ENCODE data around the gene ZNF608.

DNA sequence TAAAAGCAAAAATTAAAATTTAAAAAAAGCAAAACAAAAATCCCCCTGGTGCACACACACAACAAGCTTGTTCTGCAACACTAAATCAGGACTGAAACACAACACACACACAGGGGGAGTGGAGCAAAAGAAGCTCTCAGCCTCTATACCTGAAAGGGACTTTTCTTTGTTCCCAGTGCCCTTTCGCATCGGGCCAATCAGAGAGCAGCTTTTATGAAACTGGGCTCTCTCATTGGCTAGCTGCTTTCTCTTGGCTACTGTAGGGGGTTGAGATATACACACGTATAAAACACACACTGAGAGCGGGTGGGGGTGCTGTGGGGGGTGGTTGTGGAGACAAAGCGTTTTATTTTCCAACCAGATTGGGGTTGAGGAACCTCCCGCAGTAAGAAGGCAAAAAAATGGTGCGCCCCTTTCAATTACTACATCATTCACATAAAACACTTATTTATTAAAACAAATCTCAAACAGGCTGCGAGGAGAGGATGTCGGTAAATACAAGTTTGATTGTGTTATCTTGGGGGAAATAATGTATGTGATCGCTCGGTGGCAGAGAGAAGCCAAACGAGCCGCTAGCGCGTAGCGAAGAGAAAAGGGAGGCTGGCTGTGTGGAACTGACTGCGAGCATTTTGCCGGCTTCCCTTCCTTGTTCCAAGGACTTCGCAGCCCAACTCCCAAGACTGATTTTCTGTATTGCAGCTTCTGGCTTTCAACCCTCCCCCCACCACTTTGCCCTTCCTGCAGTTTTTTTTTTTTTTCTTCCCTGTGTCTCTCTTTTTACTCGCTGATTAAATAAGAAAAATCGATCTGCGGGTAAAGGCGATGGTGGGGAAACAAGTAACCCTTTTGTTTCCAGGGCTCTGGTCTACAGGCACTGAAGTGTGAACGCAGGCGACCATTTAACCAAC is 2.5 kb upstream of the ZNF608 start:
- peak; percentile 18 for TF ChIP-seq POLR2A (IDR thresholded peaks at IDR 0.05; ENCODE audit: low read depth)
- TF ChIP-seq, protein P1, sequence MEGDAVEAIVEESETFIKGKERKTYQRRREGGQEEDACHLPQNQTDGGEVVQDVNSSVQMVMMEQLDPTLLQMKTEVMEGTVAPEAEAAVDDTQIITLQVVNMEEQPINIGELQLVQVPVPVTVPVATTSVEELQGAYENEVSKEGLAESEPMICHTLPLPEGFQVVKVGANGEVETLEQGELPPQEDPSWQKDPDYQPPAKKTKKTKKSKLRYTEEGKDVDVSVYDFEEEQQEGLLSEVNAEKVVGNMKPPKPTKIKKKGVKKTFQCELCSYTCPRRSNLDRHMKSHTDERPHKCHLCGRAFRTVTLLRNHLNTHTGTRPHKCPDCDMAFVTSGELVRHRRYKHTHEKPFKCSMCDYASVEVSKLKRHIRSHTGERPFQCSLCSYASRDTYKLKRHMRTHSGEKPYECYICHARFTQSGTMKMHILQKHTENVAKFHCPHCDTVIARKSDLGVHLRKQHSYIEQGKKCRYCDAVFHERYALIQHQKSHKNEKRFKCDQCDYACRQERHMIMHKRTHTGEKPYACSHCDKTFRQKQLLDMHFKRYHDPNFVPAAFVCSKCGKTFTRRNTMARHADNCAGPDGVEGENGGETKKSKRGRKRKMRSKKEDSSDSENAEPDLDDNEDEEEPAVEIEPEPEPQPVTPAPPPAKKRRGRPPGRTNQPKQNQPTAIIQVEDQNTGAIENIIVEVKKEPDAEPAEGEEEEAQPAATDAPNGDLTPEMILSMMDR (IDR thresholded peaks at IDR 0.05): no peak
